Fibroblast of mammary gland (primary cell): ENCODE measurements around the gene BCL11B.

ENCODE experiments used
- DNase-seq: peaks from one replicate; pipeline ENCODE4 v3.0.0-alpha.2; 2010; ENCODE audit warnings: low read depth
- H3K4me3 ChIP-seq: 2 replicates; pipeline ENCODE4 v1.5.1; 2011; ENCODE audit warnings: low read depth, mild to moderate bottlenecking, low read length, moderate library complexity; ENCODE audit not compliant: control insufficient read depth
- CTCF ChIP-seq: conservative IDR thresholded peaks from 2 replicates; pipeline ENCODE4 v1.5.1; 2011; ENCODE audit warnings: low read depth, low read length, inconsistent platforms; ENCODE audit not compliant: control insufficient read depth, insufficient read depth

BCL11B gene

GRCh38 chr14:99255621-99256482 is 16.1 kb downstream of the BCL11B start:
- no peak for DNase-seq
- no peak for TF ChIP-seq CTCF

GRCh38 chr14:99254328-99255009 is 17.5 kb downstream of the BCL11B start:
- no peak overlapping the region for H3K4me3 ChIP-seq
- DNase-seq: no peak
- TF ChIP-seq CTCF: no peak

More at GRCh38 chr14:99255621-99256482, 16.1 kb downstream of the BCL11B start:
- H3K4me3 ChIP-seq: no peak overlapping the region

- no peak for TF ChIP-seq CTCF
- no peak for DNase-seq
- no peak overlapping the region for H3K4me3 ChIP-seq
Measured at GRCh38 chr14:99253890-99254289, 18.1 kb downstream of the BCL11B start.

- no peak for DNase-seq
- TF ChIP-seq CTCF: no peak
Measured at GRCh38 chr14:99252940-99253868, 18.8 kb downstream of the BCL11B start.

GRCh38 chr14:99252443-99252939 is 19.5 kb downstream of the BCL11B start:
- TF ChIP-seq CTCF: no peak

More at GRCh38 chr14:99252940-99253868, 18.8 kb downstream of the BCL11B start:
- H3K4me3 ChIP-seq: no peak overlapping the region

GRCh38 chr14:99251721-99252120 is 20.3 kb downstream of the BCL11B start:
- DNase-seq: no peak
- H3K4me3 ChIP-seq: no peak overlapping the region
- TF ChIP-seq CTCF: no peak

More at GRCh38 chr14:99252443-99252939, 19.5 kb downstream of the BCL11B start:
- no peak overlapping the region for H3K4me3 ChIP-seq
- no peak for DNase-seq
